HG02798 (cell line): ENCODE data around the gene PTPN22.

Experiments
- ATAC-seq: cut with Tn5 transposase; IDR thresholded peaks from one replicate; pipeline ENCODE4 v1.9.1; 2021; ENCODE audit warnings: mild to moderate bottlenecking; ENCODE audit not compliant: unreplicated experiment, poor library complexity

Gene PTPN22

DNA sequence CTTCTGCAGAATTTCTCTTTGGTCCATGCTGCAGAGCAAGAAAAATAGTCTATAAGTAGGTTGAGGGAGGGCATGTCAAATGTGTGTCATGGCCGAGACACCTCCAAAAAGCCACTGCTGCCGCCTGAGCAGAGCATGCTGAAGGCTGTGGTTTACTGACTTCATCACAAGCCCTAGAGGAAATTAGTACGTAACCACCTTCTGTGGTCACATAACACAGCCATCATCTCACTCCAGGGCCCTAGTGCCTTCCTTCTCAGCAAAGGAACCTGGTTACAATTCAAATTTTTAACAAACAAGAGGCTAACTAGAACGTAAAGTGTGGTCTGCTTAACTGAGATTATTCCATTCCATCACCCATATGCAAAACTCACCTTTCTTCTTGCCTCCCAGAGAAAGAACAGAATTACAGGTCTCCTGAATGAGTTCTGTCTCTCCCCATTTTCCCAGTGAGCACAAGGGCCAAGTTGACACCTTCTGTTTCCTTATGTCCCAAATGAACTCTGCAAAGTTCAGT lies at the start of gene PTPN22:
PTPN22 (minus strand) TSS at position 116 of the 517 bp plus-strand sequence.
- peak; percentile 92 for ATAC-seq

DNA sequence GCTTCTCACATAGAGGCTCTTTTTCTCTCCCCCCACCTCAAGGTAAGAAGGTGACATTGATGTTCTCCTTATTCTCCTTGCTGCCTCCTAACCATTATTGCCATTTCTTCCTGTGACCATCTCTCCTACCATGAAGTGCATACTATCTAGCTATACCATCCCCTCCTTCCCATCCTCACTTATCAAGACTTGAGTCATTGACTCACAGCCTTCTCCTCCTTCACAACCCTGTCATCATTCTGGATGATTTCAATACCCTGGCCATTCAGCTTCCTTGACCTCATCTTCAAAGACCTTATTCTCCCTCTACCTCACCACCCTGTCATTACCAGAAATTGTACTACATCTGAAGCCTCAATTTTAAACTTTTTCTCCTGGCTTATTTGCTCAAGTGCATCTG lies 46.7 kb upstream of the PTPN22 start:
- ATAC-seq, result no peak

DNA sequence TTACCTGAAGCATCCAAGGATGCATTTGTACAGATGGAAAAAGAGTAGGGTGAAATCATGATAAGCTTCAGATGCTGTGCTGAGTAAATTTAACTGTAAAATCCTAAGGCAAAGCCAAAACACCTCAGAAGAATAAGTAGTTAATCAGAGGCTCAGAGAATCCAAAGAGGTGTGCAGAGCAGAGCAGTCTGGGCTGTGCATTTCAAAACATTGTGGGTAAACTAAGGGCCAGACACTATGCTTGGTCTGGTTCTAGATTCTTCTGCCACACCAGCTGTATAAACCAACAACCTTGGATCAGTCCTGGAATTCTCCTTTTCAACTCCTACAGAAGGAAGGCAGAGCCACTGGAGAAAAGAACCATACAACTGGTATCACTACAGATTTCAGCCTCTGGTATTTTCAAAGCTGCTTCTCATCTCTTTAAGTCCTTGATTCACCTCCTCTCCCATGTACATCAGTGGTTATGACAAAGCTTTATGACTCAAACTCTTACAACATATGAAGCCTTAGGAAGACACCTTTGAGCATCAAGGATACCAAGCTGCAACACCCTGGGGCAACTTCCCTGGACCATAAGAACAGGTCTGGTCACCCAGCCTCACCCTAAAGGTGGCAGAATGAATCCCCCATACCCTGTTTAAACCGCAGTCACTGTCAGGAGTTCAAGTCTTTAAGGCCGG lies 46.0 kb upstream of the PTPN22 start:
- no peak for ATAC-seq

GRCh38 chr1:113916974-113917373 lies 45.5 kb upstream of the PTPN22 start:
- no peak for ATAC-seq

DNA sequence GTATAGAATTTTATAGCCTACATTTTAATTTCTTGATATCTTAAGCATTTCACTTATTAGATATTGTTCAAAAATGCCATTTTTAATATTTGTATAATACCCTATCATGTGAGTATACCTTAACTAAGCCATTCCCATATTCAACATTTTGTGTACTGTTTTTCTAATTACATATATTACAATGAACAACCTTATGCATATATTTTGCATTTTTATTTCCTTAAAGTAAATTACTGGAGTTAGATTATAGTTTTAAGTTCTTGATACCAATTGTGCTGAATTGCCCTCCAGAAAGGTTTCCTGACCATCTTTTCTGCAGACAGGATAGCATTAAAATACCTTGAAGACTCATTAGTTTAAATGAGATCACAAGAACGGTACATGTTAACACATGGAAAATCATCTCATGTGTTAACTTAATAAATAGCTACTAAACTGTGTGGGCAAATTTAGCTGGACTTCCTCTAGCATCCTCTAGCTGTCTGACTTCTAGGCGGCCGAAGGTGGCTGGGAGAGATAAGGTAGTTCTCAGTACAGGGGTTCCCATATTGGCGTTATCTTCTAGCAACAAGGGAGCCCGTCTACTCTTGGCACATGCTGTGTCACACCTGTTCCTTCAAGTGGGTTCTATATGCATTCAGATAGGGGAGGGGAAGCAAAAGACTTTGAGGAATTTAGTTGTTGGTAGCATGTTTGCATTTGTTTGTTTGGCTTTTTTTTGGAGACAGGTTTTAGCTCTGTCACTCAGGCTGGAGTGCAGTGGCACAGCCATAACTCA lies 42.6 kb upstream of the PTPN22 start:
- ATAC-seq, result no peak

DNA sequence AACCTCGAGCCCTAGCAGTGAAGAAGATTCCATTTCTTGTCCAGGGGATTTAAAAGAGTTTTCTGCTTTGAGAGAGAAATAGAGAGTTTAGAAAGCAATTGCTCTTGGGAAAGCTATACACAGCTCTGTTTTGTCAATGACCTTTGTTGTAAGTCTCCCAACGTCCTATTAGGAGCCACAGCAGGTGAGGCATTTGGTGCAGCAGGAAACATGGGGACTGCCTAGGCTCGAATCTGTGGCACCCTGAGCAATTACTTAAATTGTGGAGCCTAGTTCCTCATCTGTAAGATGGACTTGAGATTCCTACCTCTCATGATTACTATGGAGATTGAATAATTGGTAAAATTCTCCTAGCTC lies 41.8 kb upstream of the PTPN22 start:
- ATAC-seq, result no peak

DNA sequence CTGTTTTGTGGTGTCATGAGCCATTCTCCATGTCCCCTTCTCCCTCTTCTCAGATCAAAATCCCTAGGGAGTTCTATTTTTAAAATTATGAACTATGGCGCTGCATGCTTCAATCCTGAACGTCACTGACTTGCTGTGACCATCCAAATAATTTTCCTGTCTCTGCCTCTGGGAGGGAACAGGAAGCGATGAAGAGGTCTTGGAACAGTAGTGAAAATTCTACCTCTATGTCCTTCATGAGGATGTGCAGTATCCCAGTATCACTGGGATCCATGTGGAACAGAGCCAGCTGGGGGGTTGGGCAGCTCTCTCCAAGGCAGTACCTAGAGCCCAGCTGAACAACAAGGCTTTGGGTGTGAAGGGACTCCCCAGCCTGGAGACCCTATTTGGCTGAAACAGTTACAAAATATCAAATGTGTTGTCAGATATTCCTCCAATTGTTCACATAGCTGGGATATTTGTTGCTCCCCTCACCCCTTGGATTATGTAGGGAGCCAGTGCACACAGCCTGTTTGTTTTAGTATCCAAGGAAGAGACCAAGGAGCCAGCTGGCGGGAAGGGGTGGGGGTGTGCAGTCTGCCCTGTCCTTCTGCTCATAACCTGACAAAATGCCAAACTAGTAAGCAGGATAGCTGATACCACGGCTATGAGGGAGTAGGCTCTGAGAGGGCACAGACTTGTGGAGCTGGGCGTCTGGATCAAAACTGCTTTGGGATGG lies 41.2 kb upstream of the PTPN22 start:
- no peak for ATAC-seq

DNA sequence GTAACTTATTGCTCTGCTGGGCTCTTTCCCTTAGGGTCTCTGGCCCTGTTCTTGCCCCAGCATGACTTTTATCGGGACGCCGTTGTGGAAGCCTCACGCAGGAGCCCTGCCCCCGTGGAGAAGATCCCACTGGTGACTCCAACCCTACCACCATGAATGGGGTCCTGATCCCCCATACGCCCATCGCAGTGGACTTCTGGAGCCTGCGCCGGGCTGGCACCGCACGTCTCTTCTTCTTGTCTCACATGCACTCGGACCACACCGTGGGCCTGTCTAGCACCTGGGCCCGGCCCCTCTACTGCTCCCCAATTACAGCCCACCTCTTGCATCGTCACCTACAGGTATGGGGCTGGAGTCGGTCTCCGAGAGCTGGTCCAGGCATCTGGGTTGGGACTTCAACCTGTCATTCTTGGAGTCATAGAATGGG lies 33.9 kb upstream of the PTPN22 start:
- ATAC-seq, result peak; percentile 0

DNA sequence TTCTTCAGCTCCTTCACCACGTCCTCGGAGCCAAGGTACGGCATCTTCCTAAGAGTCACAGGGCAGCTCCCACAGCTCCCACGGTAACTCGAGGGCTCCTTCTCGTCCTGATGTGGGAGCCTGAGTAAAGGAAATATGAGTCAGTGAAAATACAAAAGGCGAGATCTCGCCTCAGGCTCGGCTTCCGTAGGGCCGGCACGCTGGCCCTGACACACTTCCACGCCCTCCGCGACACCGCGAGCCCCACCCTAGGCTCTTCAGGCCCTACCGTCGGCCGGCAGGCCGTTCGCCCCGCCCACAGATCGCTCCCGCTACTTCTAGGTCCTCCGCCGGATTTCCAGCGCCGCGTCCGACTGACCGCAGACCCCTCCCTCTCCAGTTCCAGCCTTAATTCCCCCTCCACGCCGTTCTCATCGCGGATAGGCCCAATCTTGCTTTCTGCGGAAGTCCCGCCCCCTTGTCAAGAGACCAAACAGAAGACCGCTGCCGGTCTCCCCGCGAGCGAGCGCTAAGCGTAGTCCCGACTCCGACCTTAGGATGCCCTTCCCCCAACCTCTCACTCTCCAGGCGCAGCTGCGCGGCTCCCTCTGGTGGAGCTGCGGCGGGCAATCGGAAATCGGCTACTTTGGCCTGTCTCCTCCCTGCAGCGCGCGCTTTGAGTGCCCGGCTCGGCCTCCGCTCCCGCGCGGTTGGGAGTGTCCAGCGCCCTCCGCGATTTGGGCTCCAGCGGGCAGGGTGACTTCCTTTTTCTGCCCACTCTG lies 33.3 kb upstream of the PTPN22 start, which contains the start of the genes AP4B1 and DCLRE1B:
AP4B1 (minus strand) TSS at position 126 of the 761 bp plus-strand sequence; CDS start at position 44, 82 bp downstream.
DCLRE1B (plus strand) TSS at position 653 of the 761 bp plus-strand sequence. CDS start 261 bp downstream, outside the sequence.
- peak; percentile 91 for ATAC-seq

DNA sequence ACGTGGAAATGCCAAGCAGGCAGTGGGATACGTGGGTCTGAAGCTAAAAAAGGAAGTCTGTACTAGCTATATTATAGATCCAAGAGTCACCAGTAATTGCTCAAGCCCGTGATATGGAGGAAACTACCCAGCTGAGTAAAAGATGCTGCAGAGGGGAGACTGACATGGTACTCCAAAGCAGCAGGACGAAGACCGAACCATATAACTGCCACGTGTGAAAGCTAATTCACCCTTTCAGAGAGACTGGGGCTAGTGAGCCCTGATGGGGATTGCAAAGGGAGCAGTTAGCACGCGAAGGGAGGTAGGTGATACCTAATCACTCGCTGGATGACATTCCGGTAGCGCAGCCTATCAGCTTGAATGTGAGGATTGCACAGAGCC lies 32.8 kb upstream of the PTPN22 start:
- ATAC-seq, result no peak

GRCh38 chr1:113903501-113904292 lies 32.2 kb upstream of the PTPN22 start:
- ATAC-seq, result no peak

DNA sequence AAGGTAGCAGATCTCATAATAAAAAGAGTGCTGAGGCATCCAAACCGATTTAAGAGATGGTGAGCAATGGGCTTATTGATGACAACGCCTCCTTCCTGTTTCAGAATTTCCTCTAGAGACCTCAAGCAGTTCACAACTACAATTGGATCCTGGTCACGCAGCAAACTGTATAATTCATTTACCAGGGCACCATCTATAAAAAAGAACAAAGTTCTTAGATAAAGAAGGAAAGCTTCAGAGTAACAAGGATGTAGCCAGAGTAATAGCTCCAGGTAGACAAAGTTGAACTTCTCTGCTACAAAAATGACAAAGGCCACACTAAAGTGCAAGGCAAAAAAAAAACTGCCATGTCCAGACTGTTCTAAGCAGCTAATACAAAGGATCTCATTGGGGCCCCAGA lies 29.7 kb upstream of the PTPN22 start:
- ATAC-seq, result no peak

DNA sequence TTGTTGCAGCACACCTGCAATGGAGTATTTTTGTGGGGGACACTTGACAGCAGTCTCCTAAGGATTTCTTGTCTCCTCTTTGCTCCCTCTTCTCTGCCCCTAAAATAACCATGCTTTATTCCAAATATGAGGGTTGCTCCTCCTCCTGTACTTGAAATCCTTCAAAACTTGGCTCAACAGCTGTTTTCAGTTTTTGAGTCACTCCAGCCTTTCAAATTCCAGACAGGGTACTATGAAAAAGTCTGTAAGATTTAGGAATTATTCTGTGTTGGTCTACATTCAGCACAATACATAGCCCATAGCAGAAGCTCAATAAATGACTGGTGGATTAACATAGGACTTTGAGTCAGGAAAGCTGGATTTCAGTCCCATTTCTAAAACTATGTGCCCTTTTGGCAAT lies 27.6 kb upstream of the PTPN22 start:
- ATAC-seq, result no peak

DNA sequence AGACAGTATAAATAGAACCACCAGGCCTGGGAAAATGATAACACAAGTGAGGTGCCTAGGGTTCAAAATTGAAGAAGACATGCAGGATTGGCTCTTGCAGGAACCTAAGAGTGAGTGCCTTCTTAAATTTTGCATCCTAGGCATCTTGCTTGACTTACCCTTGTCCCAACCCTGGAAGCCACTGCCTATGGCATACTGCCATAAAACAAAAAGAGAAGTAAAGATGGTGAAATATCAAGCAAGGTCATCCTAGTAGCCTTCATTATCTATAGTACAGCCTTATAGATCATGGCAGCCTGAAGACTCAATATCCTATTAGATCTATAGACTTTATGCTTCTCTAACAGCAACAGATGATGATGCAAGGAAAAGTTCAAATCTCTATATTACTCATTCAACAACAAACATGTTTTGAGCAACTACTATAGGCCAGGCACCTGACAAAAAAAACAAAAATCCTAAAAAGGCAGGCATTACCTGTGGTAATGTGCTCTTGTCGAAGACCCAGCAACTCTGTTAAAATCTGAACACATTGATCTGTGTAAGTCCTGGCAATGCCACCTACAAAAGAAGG lies 26.8 kb upstream of the PTPN22 start:
- no peak for ATAC-seq

DNA sequence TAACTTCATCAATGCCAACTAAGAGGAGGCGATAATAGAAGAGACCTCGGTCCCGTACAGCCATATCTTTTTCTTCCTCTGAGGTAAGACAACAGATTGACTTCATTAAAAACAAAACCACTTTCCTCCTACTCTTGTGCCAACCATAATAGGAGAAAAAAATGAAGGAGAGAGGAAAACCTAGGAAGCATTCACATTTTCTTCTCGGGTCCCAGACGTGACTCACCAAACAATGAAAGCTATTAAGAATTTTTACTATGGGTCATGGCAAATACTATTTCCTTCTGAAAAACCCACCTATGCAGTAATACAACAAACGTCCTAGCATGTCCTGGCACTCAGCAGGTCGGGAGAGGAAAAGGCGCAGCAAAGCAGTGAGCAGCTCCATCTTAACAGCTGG lies 24.4 kb upstream of the PTPN22 start:
- ATAC-seq, result no peak

- no peak for ATAC-seq
Observed at GRCh38 chr1:113895098-113895497, 23.6 kb upstream of the PTPN22 start.

DNA sequence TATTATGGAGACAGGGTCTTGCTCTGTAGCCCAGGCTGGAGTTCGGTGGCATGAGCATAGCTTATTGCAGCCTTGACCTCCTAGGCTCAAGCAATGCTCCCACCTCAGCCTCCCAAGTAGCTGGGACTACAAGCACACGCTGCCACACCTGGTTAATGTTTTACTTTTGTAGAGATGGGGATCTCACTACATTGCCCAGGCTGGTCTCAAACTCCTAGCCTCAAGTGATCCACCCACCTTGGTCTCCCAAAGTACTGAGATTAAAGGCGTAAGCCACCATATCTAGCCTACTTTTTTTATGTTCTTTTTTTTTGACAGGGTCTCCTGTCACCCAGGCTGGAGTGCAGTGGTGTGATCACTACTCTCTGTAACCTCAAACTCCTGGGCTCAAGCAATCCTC lies 21.8 kb upstream of the PTPN22 start:
- no peak for ATAC-seq

DNA sequence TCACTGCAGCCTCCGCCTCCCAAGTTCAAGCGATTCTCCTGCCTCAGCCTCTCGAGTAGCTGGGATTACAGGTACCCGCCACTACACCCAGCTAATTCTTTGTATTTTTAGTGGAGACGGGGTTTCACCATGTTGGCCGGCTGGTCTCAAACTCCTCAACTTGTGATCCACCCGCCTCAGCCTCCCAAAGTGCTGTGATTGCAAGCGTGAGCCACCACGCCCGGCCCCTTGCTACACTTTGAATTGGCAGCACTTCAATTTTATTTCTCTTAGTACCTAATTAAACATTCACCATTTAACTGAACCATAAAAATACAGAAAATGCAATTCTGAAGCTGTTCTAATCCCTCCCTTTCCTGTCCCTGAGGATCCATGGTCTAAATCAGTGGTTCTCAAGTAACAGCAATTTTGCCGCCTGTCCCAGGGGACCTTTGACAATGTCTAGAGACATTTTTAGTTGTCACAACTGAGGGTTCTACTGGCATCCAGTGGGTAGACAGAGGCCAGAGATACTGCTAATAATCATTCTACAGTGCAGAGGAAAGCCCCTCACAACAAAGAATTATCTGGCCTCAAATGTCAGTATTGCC lies 20.2 kb upstream of the PTPN22 start:
- ATAC-seq, result no peak

GRCh38 chr1:113890816-113891215 lies 19.3 kb upstream of the PTPN22 start:
- ATAC-seq, result no peak
